ENCODE results near the gene AASDHPPT.

DNA sequence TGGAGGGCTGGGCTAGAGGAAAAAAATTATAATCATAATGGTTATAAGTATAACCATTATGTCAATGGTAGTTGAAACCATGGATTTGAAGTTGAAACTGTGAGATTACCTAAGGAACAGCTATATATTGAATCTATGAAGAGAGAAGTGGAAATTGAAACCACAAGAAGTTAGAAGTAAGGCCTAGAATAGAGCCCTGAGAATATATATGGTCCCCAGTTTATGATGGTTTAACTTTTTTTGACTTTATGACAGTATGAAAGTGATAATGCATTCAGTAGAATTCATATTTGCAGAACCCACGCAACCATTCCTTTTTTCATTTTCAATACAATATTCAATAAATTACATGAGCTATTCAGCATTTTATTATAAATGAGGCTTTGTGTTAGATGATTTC lies 15.0 kb downstream of the AASDHPPT start:
- TF ChIP-seq CTCF (IDR thresholded peaks at IDR 0.05) (no peak), POLR2A (IDR thresholded peaks at IDR 0.05) (no peak)

Data from breast epithelium (tissue), 3 donors.